ENCODE measurements around the gene SGIP1.

DNA sequence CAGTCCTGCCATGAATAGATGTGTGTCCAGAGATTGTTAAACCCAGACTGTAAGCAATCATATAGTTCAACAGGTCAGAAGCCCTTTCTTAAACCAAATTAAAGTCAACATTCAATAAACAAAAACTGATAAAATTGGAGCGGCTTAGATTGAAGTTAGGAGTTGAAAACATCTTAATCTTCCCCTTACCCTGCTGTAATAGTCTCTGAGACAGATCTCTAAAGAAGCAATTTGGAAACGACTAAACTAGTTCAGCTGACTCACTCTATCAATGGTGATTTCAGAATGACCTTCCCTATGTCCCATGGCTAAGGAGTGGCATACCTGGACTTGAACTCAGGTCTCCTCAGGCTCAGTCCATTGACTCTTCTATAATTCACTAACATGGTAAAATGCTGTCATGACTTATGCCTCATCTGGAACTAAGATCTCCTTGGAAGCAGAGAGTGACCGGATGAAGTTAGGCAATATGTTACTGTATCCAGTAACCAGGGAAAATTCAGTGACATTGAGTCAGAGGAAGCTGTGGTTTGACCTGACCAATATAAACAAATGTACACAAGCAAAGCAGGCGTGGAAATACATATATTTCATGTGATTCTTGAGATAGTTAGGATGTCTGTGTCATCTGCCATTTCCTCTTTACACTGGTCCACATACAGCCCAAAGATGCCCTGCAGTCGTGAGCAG lies 30.1 kb downstream of the SGIP1 start:
- TF ChIP-seq, protein P1, sequence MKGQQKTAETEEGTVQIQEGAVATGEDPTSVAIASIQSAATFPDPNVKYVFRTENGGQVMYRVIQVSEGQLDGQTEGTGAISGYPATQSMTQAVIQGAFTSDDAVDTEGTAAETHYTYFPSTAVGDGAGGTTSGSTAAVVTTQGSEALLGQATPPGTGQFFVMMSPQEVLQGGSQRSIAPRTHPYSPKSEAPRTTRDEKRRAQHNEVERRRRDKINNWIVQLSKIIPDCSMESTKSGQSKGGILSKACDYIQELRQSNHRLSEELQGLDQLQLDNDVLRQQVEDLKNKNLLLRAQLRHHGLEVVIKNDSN (IDR thresholded peaks at IDR 0.05) = no peak
- TF ChIP-seq EP300 (IDR thresholded peaks at IDR 0.05; ENCODE audit: borderline replicate concordance) (no peak), ZBTB7A (IDR thresholded peaks at IDR 0.05; ENCODE audit: low read depth) (no peak), RAD21 (IDR thresholded peaks at IDR 0.05; ENCODE audit: low read depth) (no peak), TEAD4 (IDR thresholded peaks at IDR 0.05) (no peak), YY1 (IDR thresholded peaks at IDR 0.05; ENCODE audit: low read depth) (no peak), CEBPB (IDR thresholded peaks at IDR 0.05) (no peak), EGR1 (IDR thresholded peaks at IDR 0.05) (no peak), CREB1 (IDR thresholded peaks at IDR 0.05; ENCODE audit: low read depth) (no peak)
- TF ChIP-seq, protein P2, sequence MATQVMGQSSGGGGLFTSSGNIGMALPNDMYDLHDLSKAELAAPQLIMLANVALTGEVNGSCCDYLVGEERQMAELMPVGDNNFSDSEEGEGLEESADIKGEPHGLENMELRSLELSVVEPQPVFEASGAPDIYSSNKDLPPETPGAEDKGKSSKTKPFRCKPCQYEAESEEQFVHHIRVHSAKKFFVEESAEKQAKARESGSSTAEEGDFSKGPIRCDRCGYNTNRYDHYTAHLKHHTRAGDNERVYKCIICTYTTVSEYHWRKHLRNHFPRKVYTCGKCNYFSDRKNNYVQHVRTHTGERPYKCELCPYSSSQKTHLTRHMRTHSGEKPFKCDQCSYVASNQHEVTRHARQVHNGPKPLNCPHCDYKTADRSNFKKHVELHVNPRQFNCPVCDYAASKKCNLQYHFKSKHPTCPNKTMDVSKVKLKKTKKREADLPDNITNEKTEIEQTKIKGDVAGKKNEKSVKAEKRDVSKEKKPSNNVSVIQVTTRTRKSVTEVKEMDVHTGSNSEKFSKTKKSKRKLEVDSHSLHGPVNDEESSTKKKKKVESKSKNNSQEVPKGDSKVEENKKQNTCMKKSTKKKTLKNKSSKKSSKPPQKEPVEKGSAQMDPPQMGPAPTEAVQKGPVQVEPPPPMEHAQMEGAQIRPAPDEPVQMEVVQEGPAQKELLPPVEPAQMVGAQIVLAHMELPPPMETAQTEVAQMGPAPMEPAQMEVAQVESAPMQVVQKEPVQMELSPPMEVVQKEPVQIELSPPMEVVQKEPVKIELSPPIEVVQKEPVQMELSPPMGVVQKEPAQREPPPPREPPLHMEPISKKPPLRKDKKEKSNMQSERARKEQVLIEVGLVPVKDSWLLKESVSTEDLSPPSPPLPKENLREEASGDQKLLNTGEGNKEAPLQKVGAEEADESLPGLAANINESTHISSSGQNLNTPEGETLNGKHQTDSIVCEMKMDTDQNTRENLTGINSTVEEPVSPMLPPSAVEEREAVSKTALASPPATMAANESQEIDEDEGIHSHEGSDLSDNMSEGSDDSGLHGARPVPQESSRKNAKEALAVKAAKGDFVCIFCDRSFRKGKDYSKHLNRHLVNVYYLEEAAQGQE (IDR thresholded peaks at IDR 0.05; ENCODE audit: low read depth) = no peak
- TF ChIP-seq, protein P3, sequence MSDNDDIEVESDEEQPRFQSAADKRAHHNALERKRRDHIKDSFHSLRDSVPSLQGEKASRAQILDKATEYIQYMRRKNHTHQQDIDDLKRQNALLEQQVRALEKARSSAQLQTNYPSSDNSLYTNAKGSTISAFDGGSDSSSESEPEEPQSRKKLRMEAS (IDR thresholded peaks at IDR 0.05) = no peak
